Lower leg skin (tissue), 3 donors: ENCODE results near the gene ACKR1.

Experiments
- POLR2A ChIP-seq, 2 donors: fragments of 450-650 bp; IDR thresholded peaks; one replicate each; pipeline ENCODE4 v1.6.1; 2016 to 2017; ENCODE audit warnings: antibody characterized with exemption in 2 of 2, mild to moderate bottlenecking in 1 of 2, moderate library complexity in 1 of 2
- TF ChIP-seq, protein P1 (sequence below), 3 donors: fragments of 450-650 bp; IDR thresholded peaks; one replicate each; pipeline ENCODE4 v1.5.1; 2016; ENCODE audit warnings: antibody characterized with exemption in 3 of 3, mild to moderate bottlenecking in 3 of 3, moderate library complexity in 2 of 3

DNA sequence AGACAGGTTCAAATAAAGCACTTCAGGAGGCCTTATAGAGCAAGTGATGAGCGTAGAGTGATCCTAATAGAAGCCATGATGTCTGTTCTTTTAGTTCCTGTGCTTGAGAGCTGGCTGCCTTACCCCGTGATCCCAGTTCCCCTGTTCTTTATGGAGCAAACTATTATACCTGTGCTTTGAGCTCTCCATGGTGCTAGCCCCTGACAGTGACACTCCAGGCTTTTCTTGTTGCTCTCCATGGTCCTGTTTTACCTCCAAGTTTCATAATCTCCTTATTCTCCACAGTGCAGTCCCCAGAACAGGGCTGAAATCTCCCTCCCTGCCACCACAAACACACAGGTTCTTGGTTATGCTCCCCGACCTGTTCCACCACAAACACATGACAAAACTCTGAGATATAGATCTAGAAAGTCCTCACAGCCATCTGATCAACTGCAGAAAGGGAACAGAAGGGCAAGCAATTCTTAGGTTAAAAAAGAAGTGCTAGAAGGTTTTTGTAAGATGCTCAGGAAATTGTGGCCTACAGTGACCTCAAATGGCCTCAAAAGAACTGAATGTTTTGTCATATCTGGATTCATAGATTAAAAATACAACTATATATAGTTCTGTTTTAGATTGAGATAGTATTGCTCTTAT is 27.3 kb upstream of the ACKR1 start:
- TF ChIP-seq, protein P1, sequence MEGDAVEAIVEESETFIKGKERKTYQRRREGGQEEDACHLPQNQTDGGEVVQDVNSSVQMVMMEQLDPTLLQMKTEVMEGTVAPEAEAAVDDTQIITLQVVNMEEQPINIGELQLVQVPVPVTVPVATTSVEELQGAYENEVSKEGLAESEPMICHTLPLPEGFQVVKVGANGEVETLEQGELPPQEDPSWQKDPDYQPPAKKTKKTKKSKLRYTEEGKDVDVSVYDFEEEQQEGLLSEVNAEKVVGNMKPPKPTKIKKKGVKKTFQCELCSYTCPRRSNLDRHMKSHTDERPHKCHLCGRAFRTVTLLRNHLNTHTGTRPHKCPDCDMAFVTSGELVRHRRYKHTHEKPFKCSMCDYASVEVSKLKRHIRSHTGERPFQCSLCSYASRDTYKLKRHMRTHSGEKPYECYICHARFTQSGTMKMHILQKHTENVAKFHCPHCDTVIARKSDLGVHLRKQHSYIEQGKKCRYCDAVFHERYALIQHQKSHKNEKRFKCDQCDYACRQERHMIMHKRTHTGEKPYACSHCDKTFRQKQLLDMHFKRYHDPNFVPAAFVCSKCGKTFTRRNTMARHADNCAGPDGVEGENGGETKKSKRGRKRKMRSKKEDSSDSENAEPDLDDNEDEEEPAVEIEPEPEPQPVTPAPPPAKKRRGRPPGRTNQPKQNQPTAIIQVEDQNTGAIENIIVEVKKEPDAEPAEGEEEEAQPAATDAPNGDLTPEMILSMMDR (IDR thresholded peaks at IDR 0.05), result no peak
- no peak for TF ChIP-seq POLR2A (IDR thresholded peaks at IDR 0.05)
